Activated CD8-positive, alpha-beta memory T cell treated with anti-CD3 and anti-CD28 coated beads for 24 hours (primary cell): ENCODE results near the gene CHAC1.
A peak's percentile ranks its signal among the peaks of the same experiment; 100 is the strongest.
"Not testable (repeated sequence)": the region's sequence is repeated elsewhere in the genome, so short reads cannot be mapped to it uniquely, and the experiment has no call there.

Source experiments
- DNase-seq: peaks from one replicate; pipeline ENCODE4 v3.0.0-alpha.2; 2020

Gene CHAC1

GRCh38 chr15:40938536-40938870, 14.8 kb upstream of the CHAC1 start:
- no peak for DNase-seq

GRCh38 chr15:40940296-40940801, 12.9 kb upstream of the CHAC1 start:
- no peak for DNase-seq

GRCh38 chr15:40941068-40941527, 12.2 kb upstream of the CHAC1 start:
- DNase-seq: no peak

- peak; percentile 88 for DNase-seq
Observed at GRCh38 chr15:40941528-40942336, 11.5 kb upstream of the CHAC1 start.

- no peak for DNase-seq
Observed at GRCh38 chr15:40942337-40942854, 10.9 kb upstream of the CHAC1 start.

GRCh38 chr15:40942878-40943277, 10.4 kb upstream of the CHAC1 start:
- DNase-seq: no peak

GRCh38 chr15:40943764-40944365, 9.4 kb upstream of the CHAC1 start:
- DNase-seq: no peak

- DNase-seq: no peak
Observed at GRCh38 chr15:40944510-40945296, 8.6 kb upstream of the CHAC1 start.

- DNase-seq: no peak
Observed at GRCh38 chr15:40948706-40949473, 4.4 kb upstream of the CHAC1 start.

GRCh38 chr15:40949756-40950207, 3.5 kb upstream of the CHAC1 start:
- DNase-seq: no peak

- DNase-seq: no peak
Observed at GRCh38 chr15:40951764-40952163, 1.5 kb upstream of the CHAC1 start.

- no peak for DNase-seq
Observed at GRCh38 chr15:40952301-40952900, 870 bp upstream of the CHAC1 start.

- DNase-seq: peak; percentile 70
Observed at GRCh38 chr15:40953713-40954074, 423 bp downstream of the CHAC1 start.

- DNase-seq: not testable (repeated sequence)
Observed at GRCh38 chr15:40954158-40954848, 1.0 kb downstream of the CHAC1 start.

- no peak for DNase-seq
Observed at GRCh38 chr15:40955141-40955903, 2.1 kb downstream of the CHAC1 start.

- no peak for DNase-seq
Observed at GRCh38 chr15:40955930-40956540, 2.8 kb downstream of the CHAC1 start.

GRCh38 chr15:40956541-40956982, 3.3 kb downstream of the CHAC1 start:
- DNase-seq: no peak

- no peak for DNase-seq
Observed at GRCh38 chr15:40957041-40957555, 3.8 kb downstream of the CHAC1 start.

GRCh38 chr15:40957581-40958051, 4.3 kb downstream of the CHAC1 start:
- DNase-seq: no peak

GRCh38 chr15:40958146-40958545, 4.9 kb downstream of the CHAC1 start:
- no peak for DNase-seq
